ENCODE data around the gene TUBA1C. TPM values are rescaled to one million over a fixed set of nuclear protein-coding genes. Genes with fewer than 3 reads are reported as not detected.

The TUBA1C gene
- total RNA-seq, 1 donor, result 839 TPM

GRCh38 chr12:49287876-49288275 is 23.0 kb downstream of the TUBA1C start:
- DNase-seq (ENCODE audit: low read depth), result no peak
- no peak for TF ChIP-seq CTCF (IDR thresholded peaks at IDR 0.05; ENCODE audit: insufficient read depth, low read length)
- no peak overlapping the region for H3K4me3 ChIP-seq (ENCODE audit: low read depth, low read length)

- DNase-seq (ENCODE audit: low read depth), result peak; percentile 70
- peak; percentile 81 for TF ChIP-seq CTCF (IDR thresholded peaks at IDR 0.05; ENCODE audit: insufficient read depth, low read length)
- H3K4me3 ChIP-seq (ENCODE audit: low read depth, low read length), result no peak overlapping the region
These were observed 23.6 kb downstream of the TUBA1C start for GRCh38 chr12:49288412-49288853.

- DNase-seq (ENCODE audit: low read depth), result no peak
- TF ChIP-seq CTCF (IDR thresholded peaks at IDR 0.05; ENCODE audit: insufficient read depth, low read length), result no peak
These were observed 24.2 kb downstream of the TUBA1C start for GRCh38 chr12:49288922-49289555.

GRCh38 chr12:49292729-49293055 is 27.8 kb downstream of the TUBA1C start:
- peak overlapping the region; percentile 6 for H3K4me3 ChIP-seq (ENCODE audit: low read depth, low read length)
- no peak for TF ChIP-seq CTCF (IDR thresholded peaks at IDR 0.05; ENCODE audit: insufficient read depth, low read length)
- DNase-seq (ENCODE audit: low read depth), result no peak

More at GRCh38 chr12:49288922-49289555, 24.2 kb downstream of the TUBA1C start:
- no peak overlapping the region for H3K4me3 ChIP-seq (ENCODE audit: low read depth, low read length)

- peak; percentile 68 for DNase-seq (ENCODE audit: low read depth)
- H3K4me3 ChIP-seq (ENCODE audit: low read depth, low read length), result peak overlapping the region; percentile 26
- no peak for TF ChIP-seq CTCF (IDR thresholded peaks at IDR 0.05; ENCODE audit: insufficient read depth, low read length)
These were observed 28.4 kb downstream of the TUBA1C start for GRCh38 chr12:49293056-49293956.

- H3K4me3 ChIP-seq (ENCODE audit: low read depth, low read length), result no peak overlapping the region
- no peak for DNase-seq (ENCODE audit: low read depth)
These were observed 29.4 kb downstream of the TUBA1C start for GRCh38 chr12:49294086-49294803.

More at GRCh38 chr12:49294086-49294803, 29.4 kb downstream of the TUBA1C start:
- no peak for TF ChIP-seq CTCF (IDR thresholded peaks at IDR 0.05; ENCODE audit: insufficient read depth, low read length)

Measured in fibroblast of the aortic adventitia (primary cell).